Activated T-cell treated with anti-CD3 and anti-CD28 coated beads, Interleukin-2, amount 50 U/mL, for 4 hours (primary cell): Measurements from ENCODE around the gene STC2. TPM values are rescaled to one million over a fixed set of nuclear protein-coding genes. Genes with fewer than 3 reads are reported as not detected.
A peak's percentile ranks its signal among the peaks of the same experiment; 100 is the strongest.

Source experiments
- ATAC-seq, 2 donors: fragments of 200-7000 bp; cut with Tn5 transposase; one replicate each; pipeline ENCODE4 v1.10.0; 2021
- DNase-seq: peaks from one replicate; pipeline ENCODE4 v3.0.0-alpha.2; 2020
- H3K27me3 Mint-ChIP-seq: one replicate; pipeline ENCODE4 v1.8.0; 2021; ENCODE audit warnings: low read depth, mixed read lengths
- H3K36me3 Mint-ChIP-seq: one replicate; pipeline ENCODE4 v1.8.0; 2022; ENCODE audit warnings: mixed read lengths; ENCODE audit not compliant: insufficient read depth
- H3K4me1 Mint-ChIP-seq: one replicate; pipeline ENCODE4 v1.8.0; 2021; ENCODE audit warnings: low read depth, mixed read lengths
- H3K4me3 Mint-ChIP-seq: one replicate; pipeline ENCODE4 v1.8.0; 2021; ENCODE audit warnings: mild to moderate bottlenecking, moderate library complexity, mixed read lengths
- H3K9me3 Mint-ChIP-seq: one replicate; pipeline ENCODE4 v1.8.0; 2021; ENCODE audit warnings: mixed read lengths
- total RNA-seq, 3 donors: library from RNA; stranded (reverse); gene quantifications; one replicate each; pipeline ENCODE4 v1.2.1, GENCODE V29; 2021

Gene STC2
- total RNA-seq, 3 donors from 2014 or later: 3.2 to 7.1 (median 4.1) TPM

DNA sequence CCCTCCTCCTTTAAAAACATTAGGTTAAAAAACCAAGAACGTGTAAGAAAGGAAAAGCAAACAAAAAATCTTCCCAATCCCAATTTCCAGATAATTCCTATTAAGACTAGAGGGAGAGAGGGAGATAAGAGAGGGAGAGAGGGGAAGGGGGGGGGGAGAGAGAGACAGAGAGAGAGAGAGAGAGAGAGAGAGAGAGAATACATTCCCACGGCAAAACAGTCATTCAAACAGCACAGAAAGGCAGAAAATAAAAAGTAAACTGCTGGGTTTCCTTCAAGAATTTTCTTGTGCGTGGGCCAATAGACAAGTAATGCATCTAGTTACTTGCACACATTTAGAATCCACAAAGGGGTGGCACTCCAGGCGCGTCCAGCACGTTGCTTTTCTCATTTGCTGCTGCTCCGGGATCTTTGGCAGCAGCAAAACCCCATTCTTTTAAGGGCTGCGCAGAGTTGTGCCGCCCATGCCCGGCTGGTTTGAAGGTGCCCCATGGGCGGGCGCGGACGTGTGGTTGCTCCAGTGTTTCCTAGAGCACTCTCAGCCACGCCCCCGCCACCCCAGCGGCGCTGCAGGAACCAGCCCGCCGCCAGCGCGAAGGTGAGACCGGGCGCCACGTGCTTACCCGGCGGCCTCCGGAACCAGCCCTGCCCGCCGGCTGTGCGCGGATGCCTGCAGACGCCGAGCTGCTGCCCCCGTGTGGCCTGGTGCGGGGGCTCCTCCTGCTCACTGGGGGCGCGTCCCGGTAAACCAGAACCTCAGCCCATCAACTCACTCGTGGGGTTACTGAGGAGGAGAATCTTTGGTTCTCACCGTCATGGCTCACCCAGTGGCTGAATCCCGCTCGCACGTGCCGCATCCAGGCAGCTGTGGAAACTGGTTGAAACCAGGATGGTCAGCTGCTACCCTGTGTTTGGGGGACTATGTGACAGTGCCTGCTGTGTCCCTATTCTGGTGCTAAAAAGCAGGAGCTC, 44.6 kb downstream of the STC2 start:
- DNase-seq (peak; percentile 59), ATAC-seq (peak; percentile 99)
- Mint-ChIP-seq H3K36me3 (no peaks in the 10 kb centered on the region), H3K27me3 (peaks cover 71% of the 10 kb centered on the region), H3K4me1 (peaks cover 5% of the 10 kb centered on the region), H3K9me3 (no peaks in the 10 kb centered on the region), H3K4me3 (no peak overlapping the region)

GRCh38 chr5:173282916-173283315, 45.3 kb downstream of the STC2 start:
- ATAC-seq: no peak
- DNase-seq: no peak
- Mint-ChIP-seq H3K27me3 (peaks cover 66% of the 10 kb centered on the region), H3K4me1 (peaks cover 5% of the 10 kb centered on the region), H3K36me3 (no peaks in the 10 kb centered on the region), H3K9me3 (no peaks in the 10 kb centered on the region), H3K4me3 (no peak overlapping the region)

GRCh38 chr5:173281910-173282309, 46.3 kb downstream of the STC2 start:
- peaks cover 65% of the 10 kb centered on the region for H3K27me3 Mint-ChIP-seq
- no peaks in the 10 kb centered on the region for H3K9me3 Mint-ChIP-seq
- H3K4me1 Mint-ChIP-seq: peaks cover 5% of the 10 kb centered on the region
- ATAC-seq (no peak), DNase-seq (no peak)
- H3K36me3 Mint-ChIP-seq: no peaks in the 10 kb centered on the region
- no peak overlapping the region for H3K4me3 Mint-ChIP-seq

DNA sequence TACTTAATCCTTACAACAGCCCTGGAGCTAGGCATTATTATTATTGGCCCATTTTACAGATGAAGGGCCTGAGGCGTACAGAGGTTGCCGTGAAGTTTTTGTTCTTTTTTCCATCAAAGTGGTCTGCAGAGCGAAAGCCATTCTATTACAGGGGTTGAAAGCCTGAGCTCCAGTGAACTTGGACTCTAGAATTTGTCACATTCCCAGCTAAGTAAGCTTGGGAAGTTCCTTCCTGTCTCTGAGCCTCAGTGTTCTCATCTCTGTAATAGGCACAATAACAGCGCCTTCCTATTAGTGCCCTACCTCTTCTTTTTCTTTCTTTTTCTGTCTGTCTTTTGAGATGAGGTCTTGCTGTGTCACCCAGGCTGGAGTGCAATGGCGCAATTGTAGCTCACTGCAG, 49.0 kb downstream of the STC2 start:
- no peak for DNase-seq
- H3K9me3 Mint-ChIP-seq: peaks cover 7% of the 10 kb centered on the region
- ATAC-seq: no peak
- peaks cover 52% of the 10 kb centered on the region for H3K27me3 Mint-ChIP-seq
- H3K4me3 Mint-ChIP-seq: no peak overlapping the region
- peaks cover 3% of the 10 kb centered on the region for H3K4me1 Mint-ChIP-seq
- no peaks in the 10 kb centered on the region for H3K36me3 Mint-ChIP-seq

GRCh38 chr5:173278641-173279040, 49.6 kb downstream of the STC2 start:
- Mint-ChIP-seq H3K4me1 (peaks cover 2% of the 10 kb centered on the region), H3K9me3 (peaks cover 7% of the 10 kb centered on the region), H3K36me3 (no peaks in the 10 kb centered on the region), H3K27me3 (peaks cover 49% of the 10 kb centered on the region), H3K4me3 (no peak overlapping the region)
- no peak for ATAC-seq
- no peak for DNase-seq

- peaks cover 7% of the 10 kb centered on the region for H3K9me3 Mint-ChIP-seq
- H3K36me3 Mint-ChIP-seq: no peaks in the 10 kb centered on the region
- ATAC-seq: no peak
- no peak for DNase-seq
- no peak overlapping the region for H3K4me3 Mint-ChIP-seq
- no peaks in the 10 kb centered on the region for H3K4me1 Mint-ChIP-seq
- peaks cover 46% of the 10 kb centered on the region for H3K27me3 Mint-ChIP-seq
These were observed 50.0 kb downstream of the STC2 start for GRCh38 chr5:173278172-173278571.

DNA sequence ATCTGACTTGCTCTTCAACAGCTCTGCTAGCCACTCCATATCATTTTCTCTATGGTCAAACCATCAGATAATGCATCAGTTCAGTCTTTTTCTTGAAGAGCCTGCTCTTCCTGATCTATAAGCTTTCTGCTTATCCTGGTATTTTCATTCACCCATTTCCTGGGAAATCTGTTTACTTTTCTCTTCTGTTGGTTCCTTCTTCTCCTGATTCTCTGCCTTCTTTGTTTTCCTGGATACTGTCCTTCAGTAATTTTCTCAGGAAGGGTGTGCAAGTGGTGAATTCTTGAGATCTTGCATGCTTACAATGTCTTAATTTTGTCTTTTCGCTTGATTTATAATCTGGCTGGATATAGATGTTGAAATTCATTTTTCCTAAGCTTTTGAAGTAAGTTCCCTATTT, 53.4 kb downstream of the STC2 start:
- Mint-ChIP-seq H3K9me3 (peaks cover 7% of the 10 kb centered on the region), H3K27me3 (peaks cover 33% of the 10 kb centered on the region), H3K36me3 (no peaks in the 10 kb centered on the region), H3K4me3 (no peak overlapping the region), H3K4me1 (no peaks in the 10 kb centered on the region)
- ATAC-seq (no peak), DNase-seq (no peak)

DNA sequence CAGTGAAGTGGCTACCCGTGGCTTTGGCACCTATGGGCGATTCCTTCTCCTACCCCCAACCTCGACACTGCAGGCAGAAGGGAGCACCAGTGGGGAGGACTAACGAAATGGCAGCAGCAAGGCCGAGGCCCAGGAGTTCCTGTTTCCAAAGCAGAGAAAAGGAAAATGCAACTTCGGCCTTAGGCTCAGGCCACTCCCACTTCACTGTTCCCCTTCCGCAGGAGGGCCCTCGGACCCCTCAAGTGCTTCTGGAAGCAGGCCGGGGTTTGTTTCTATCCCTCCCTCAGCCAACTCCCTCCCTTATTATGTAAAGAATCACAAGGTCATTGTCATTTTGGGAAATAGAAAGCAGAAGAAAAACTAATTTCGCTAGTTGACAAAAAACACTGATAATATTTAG, 56.8 kb downstream of the STC2 start:
- no peak for DNase-seq
- H3K4me1 Mint-ChIP-seq: no peaks in the 10 kb centered on the region
- peaks cover 24% of the 10 kb centered on the region for H3K27me3 Mint-ChIP-seq
- H3K9me3 Mint-ChIP-seq: peaks cover 7% of the 10 kb centered on the region
- no peaks in the 10 kb centered on the region for H3K36me3 Mint-ChIP-seq
- H3K4me3 Mint-ChIP-seq: no peak overlapping the region
- ATAC-seq: no peak

DNA sequence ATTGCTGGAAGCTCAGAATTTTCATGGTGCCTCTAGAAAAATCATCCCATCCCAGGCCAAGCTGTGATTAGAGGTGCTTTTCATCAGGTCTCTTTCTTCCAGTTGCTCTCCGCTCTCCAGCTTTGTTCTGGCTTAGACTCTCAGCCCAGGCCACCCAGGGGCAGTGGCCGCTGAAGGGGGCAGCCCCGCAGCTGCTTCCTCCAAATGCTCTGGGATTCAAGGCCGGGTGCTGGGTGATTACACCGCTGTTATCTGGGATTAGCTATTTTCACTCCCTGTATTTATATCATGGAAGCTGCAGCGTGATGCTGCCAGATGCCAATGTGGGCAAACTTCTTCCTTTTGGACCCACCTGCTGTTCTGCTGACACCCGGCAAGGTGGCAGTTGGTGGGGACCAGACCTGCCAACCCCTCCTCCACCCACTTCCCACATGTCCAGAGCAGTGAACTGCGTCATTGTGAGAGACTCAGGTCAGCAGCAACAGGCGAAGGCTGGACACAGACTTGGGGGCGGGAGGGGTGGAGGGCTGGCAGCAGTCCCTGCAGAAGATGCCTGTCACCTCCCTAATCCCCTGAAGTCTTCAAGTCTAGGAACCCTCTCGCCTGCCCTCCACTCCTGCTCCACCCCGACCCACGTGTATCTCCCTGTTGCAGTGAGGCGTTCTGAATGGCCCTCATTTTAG, 59.3 kb downstream of the STC2 start:
- no peaks in the 10 kb centered on the region for H3K4me1 Mint-ChIP-seq
- peaks cover 29% of the 10 kb centered on the region for H3K27me3 Mint-ChIP-seq
- H3K36me3 Mint-ChIP-seq: no peaks in the 10 kb centered on the region
- H3K4me3 Mint-ChIP-seq: no peak overlapping the region
- H3K9me3 Mint-ChIP-seq: no peaks in the 10 kb centered on the region
- no peak for DNase-seq
- no peak for ATAC-seq

- Mint-ChIP-seq H3K4me1 (no peaks in the 10 kb centered on the region), H3K4me3 (no peak overlapping the region), H3K9me3 (no peaks in the 10 kb centered on the region), H3K27me3 (peaks cover 21% of the 10 kb centered on the region), H3K36me3 (no peaks in the 10 kb centered on the region)
- DNase-seq: no peak
- ATAC-seq: no peak
These were observed 62.8 kb downstream of the STC2 start for GRCh38 chr5:173265433-173265832.

Other genes starting within 250 kb of the STC2 start
- 10 to 100 TPM; 31.1 to 33.4 (median 31.7) TPM for gene BNIP1, start 183.9 kb downstream of the STC2 start, total RNA-seq
- not detected for gene NKX2-5, start 93.2 kb downstream of the STC2 start, total RNA-seq